ENCODE measurements around the gene ARIH2. TPM values are rescaled to one million over a fixed set of nuclear protein-coding genes. Genes with fewer than 3 reads are reported as not detected.

The ARIH2 gene
- polyA plus RNA-seq, 1 donor (not counting 4 experiments of a cell fraction or from before 2014, with no cell fraction given) = 66.7 TPM

DNA sequence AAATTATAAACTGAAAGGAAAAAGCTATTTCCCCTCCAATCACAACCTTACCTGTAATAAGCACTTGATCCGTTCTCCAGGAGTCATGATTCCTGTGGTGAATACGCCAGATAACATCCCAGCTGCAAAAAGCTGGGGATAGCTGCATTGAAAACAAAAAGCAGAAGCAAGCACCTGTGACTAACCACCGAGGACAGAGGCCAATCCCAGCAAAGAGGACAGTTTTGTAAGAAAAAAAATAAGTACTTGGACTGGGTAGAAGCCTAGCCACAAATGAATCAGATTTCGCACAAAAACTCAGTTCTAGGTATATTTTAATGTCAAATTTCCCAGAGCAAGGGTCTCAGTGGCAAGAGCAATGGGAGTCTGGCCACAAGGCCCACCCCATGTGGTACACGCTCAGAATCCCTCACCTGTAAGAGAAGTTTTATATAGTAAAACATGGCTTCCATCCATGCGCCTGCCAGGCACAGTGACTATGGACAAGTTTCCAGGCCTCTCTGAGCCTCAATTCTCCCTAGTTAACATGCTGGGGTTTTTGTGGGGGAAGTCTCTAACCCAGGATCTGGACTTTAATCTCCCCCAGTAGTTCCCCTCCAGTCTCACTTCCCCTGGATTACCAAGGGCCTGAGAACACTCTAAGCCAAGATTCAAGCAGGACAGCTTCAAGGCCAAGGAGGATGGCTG lies 39.2 kb upstream of the ARIH2 start:
- Histone ChIP-seq H3K36me3 (ENCODE audit: control insufficient read depth in 2 of 2, extremely low read depth in 1 of 2, insufficient read depth in 2 of 2, low read length in 2 of 2) (no peaks in the 10 kb centered on the region), H3K27me3 (ENCODE audit: control insufficient read depth, extremely low read depth, insufficient read depth, low read length) (no peaks in the 10 kb centered on the region), H3K9me3 (ENCODE audit: control insufficient read depth, low read depth, low read length) (no peaks in the 10 kb centered on the region), H4K20me1 (ENCODE audit: control insufficient read depth, extremely low read depth, insufficient read depth, low read length) (no peaks in the 10 kb centered on the region), H3K27ac (ENCODE audit: control insufficient read depth, insufficient read depth, low read length) (no peak overlapping the region), H3K4me1 (ENCODE audit: control insufficient read depth, extremely low read depth, insufficient read depth, low read length) (no peaks in the 10 kb centered on the region), H3K9me1 (ENCODE audit: control insufficient read depth, extremely low read depth, insufficient read depth, low read length) (no peaks in the 10 kb centered on the region), H3K4me2 (ENCODE audit: control insufficient read depth, extremely low read depth, insufficient read depth, low read depth, low read length) (no peak overlapping the region), H3K9ac (ENCODE audit: control insufficient read depth, extremely low read depth, insufficient read depth, low read length) (no peak overlapping the region), H2AFZ (ENCODE audit: control insufficient read depth, low read length) (no peak overlapping the region), H3K4me3 (ENCODE audit: control insufficient read depth in 2 of 3, extremely low read depth in 1 of 3, insufficient read depth in 2 of 3, low read depth in 1 of 3, low read length in 3 of 3) (no peak overlapping the region), H3K79me2 (ENCODE audit: control insufficient read depth, insufficient read depth, low read length) (no peaks in the 10 kb centered on the region)
- DNase-seq (ENCODE audit: low read depth, low spot score) = no peak
- no peak for TF ChIP-seq EZH2 (IDR thresholded peaks at IDR 0.05; ENCODE audit: low read length)
- TF ChIP-seq, protein P1, sequence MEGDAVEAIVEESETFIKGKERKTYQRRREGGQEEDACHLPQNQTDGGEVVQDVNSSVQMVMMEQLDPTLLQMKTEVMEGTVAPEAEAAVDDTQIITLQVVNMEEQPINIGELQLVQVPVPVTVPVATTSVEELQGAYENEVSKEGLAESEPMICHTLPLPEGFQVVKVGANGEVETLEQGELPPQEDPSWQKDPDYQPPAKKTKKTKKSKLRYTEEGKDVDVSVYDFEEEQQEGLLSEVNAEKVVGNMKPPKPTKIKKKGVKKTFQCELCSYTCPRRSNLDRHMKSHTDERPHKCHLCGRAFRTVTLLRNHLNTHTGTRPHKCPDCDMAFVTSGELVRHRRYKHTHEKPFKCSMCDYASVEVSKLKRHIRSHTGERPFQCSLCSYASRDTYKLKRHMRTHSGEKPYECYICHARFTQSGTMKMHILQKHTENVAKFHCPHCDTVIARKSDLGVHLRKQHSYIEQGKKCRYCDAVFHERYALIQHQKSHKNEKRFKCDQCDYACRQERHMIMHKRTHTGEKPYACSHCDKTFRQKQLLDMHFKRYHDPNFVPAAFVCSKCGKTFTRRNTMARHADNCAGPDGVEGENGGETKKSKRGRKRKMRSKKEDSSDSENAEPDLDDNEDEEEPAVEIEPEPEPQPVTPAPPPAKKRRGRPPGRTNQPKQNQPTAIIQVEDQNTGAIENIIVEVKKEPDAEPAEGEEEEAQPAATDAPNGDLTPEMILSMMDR (optimal IDR thresholded peaks at IDR 0.05 in 1 of 3, IDR thresholded peaks at IDR 0.05 in 1 of 3, conservative IDR thresholded peaks at IDR 0.05 in 1 of 3; ENCODE audit: extremely low read depth in 1 of 3, insufficient read depth in 2 of 3, low read length in 3 of 3) = no peak
- dilution Hi-C loops (cut with MboI; ENCODE audit: extremely low pct_ligation_motif_present, low sequenced_read_pairs) = no loop called here
- no peak for FAIRE-seq

DNA sequence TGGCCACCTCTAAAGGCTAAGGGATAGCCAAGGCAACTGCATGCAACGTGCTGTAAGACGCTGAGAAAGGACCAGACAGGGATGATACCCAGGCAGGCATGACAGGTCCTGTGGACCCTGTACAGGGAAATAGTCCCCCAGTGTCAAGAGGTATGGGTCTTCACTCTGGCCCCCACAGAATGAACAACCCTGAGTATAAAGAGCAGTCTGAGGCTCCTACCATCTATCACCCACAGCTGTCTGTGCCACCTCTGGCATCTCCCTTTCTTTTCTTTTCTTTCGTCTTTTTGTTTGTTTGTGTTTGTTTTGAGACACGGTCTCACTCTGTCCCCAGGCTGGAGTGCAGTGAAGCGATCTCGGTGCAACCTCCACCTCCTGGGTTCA lies 38.7 kb upstream of the ARIH2 start:
- no peak overlapping the region for H3K27ac ChIP-seq (ENCODE audit: control insufficient read depth, insufficient read depth, low read length)
- H3K36me3 ChIP-seq (ENCODE audit: control insufficient read depth in 2 of 2, extremely low read depth in 1 of 2, insufficient read depth in 2 of 2, low read length in 2 of 2) = no peaks in the 10 kb centered on the region
- no peaks in the 10 kb centered on the region for H3K9me3 ChIP-seq (ENCODE audit: control insufficient read depth, low read depth, low read length)
- H3K9me1 ChIP-seq (ENCODE audit: control insufficient read depth, extremely low read depth, insufficient read depth, low read length) = no peaks in the 10 kb centered on the region
- no peak overlapping the region for H2AFZ ChIP-seq (ENCODE audit: control insufficient read depth, low read length)
- H3K9ac ChIP-seq (ENCODE audit: control insufficient read depth, extremely low read depth, insufficient read depth, low read length) = no peak overlapping the region
- DNase-seq (ENCODE audit: low read depth, low spot score) = no peak
- TF ChIP-seq EZH2 (IDR thresholded peaks at IDR 0.05; ENCODE audit: low read length) = no peak
- TF ChIP-seq, protein P1 (optimal IDR thresholded peaks at IDR 0.05 in 1 of 3, IDR thresholded peaks at IDR 0.05 in 1 of 3, conservative IDR thresholded peaks at IDR 0.05 in 1 of 3; ENCODE audit: extremely low read depth in 1 of 3, insufficient read depth in 2 of 3, low read length in 3 of 3) = no peak
- no peaks in the 10 kb centered on the region for H3K79me2 ChIP-seq (ENCODE audit: control insufficient read depth, insufficient read depth, low read length)
- H4K20me1 ChIP-seq (ENCODE audit: control insufficient read depth, extremely low read depth, insufficient read depth, low read length) = no peaks in the 10 kb centered on the region
- H3K27me3 ChIP-seq (ENCODE audit: control insufficient read depth, extremely low read depth, insufficient read depth, low read length) = no peaks in the 10 kb centered on the region
- dilution Hi-C loops (cut with MboI; ENCODE audit: extremely low pct_ligation_motif_present, low sequenced_read_pairs) = no loop called here
- no peaks in the 10 kb centered on the region for H3K4me1 ChIP-seq (ENCODE audit: control insufficient read depth, extremely low read depth, insufficient read depth, low read length)
- H3K4me2 ChIP-seq (ENCODE audit: control insufficient read depth, extremely low read depth, insufficient read depth, low read depth, low read length) = no peak overlapping the region
- no peak for FAIRE-seq
- H3K4me3 ChIP-seq (ENCODE audit: control insufficient read depth in 2 of 3, extremely low read depth in 1 of 3, insufficient read depth in 2 of 3, low read depth in 1 of 3, low read length in 3 of 3) = no peak overlapping the region

Measured in keratinocyte (primary cell).